Ovary (tissue), 3 donors: Measurements from ENCODE around the gene CAPN14.

Source experiments
- CTCF ChIP-seq, 3 donors: fragments of 450-650 bp in 2 of 3; fragments of 200-600 bp in 1 of 3; IDR thresholded peaks; one replicate each; pipeline versions ENCODE4 v1.5.1 to v1.8.0; 2016 to 2022; ENCODE audit warnings: antibody characterized with exemption in 3 of 3, mild to moderate bottlenecking in 1 of 3
- EP300 ChIP-seq: sonication (generic); formaldehyde crosslinking; IDR thresholded peaks from one replicate; pipeline ENCODE4 v1.6.1; 2017; ENCODE audit warnings: antibody characterized with exemption
- POLR2A ChIP-seq: fragments of 450-650 bp; IDR thresholded peaks from one replicate; pipeline ENCODE4 v1.6.1; 2017; ENCODE audit warnings: antibody characterized with exemption, mild to moderate bottlenecking, moderate library complexity
- donor health status: DM: no; HTN: no; CAD: no.

- no peak for TF ChIP-seq CTCF (IDR thresholded peaks at IDR 0.05)
- TF ChIP-seq POLR2A: no peak
- TF ChIP-seq EP300: no peak
Measured at GRCh38 chr2:31222071-31222470, 4.8 kb upstream of the CAPN14 start.
